KBM-7 (cell line): ENCODE data around the gene EYA3.
A peak's percentile ranks its signal among the peaks of the same experiment; 100 is the strongest.
"Not testable (repeated sequence)": the region's sequence is repeated elsewhere in the genome, so short reads cannot be mapped to it uniquely, and the experiment has no call there.

Experiments used
- DNase-seq: peaks from one replicate; pipeline ENCODE4 v3.0.0-alpha.2; 2015
- in situ Hi-C: fragments of 300-500 bp; cut with MboI; formaldehyde crosslinking; loops from 2 replicates; pipeline ENCODE4 v1.14.3; 2020; ENCODE audit warnings: low sequenced_read_pairs, low pct_unique_long_range_greater_than_20kb, mixed read lengths

Gene EYA3

GRCh38 chr1:28039341-28039740 is 49.1 kb downstream of the EYA3 start:
- no peak for DNase-seq
- in situ Hi-C loops, result no loop called here

- in situ Hi-C loops, result no loop called here
- no peak for DNase-seq
Measured at GRCh38 chr1:28037946-28038345, 50.5 kb downstream of the EYA3 start.

GRCh38 chr1:28037206-28037605 is 51.2 kb downstream of the EYA3 start:
- in situ Hi-C loops, result no loop called here

GRCh38 chr1:28036431-28036830 is 52.0 kb downstream of the EYA3 start:
- in situ Hi-C loops, result no loop called here
- DNase-seq, result no peak

More at GRCh38 chr1:28037206-28037605, 51.2 kb downstream of the EYA3 start:
- DNase-seq, result no peak

- DNase-seq, result no peak
- in situ Hi-C loops, result no loop called here
Measured at GRCh38 chr1:28035420-28035819, 53.0 kb downstream of the EYA3 start.

- no peak for DNase-seq
- in situ Hi-C loops, result no loop called here
Measured at GRCh38 chr1:28032281-28032680, 56.1 kb downstream of the EYA3 start.

- no peak for DNase-seq
Measured at GRCh38 chr1:28031173-28031572, 57.2 kb downstream of the EYA3 start.

GRCh38 chr1:28028873-28029654 is 59.3 kb downstream of the EYA3 start:
- no peak for DNase-seq
- in situ Hi-C loops, result no loop called here

More at GRCh38 chr1:28031173-28031572, 57.2 kb downstream of the EYA3 start:
- in situ Hi-C loops, result no loop called here

- in situ Hi-C loops, result no loop called here
- DNase-seq, result no peak
Measured at GRCh38 chr1:28027660-28028059, 60.8 kb downstream of the EYA3 start.

- no peak for DNase-seq
- in situ Hi-C loops, result no loop called here
Measured at GRCh38 chr1:28027238-28027637, 61.2 kb downstream of the EYA3 start.

- in situ Hi-C loops, result no loop called here
- no peak for DNase-seq
Measured at GRCh38 chr1:28026329-28026728, 62.1 kb downstream of the EYA3 start.

- in situ Hi-C loops, result no loop called here
- peak; percentile 12 for DNase-seq
Measured at GRCh38 chr1:28021064-28021463, 67.3 kb downstream of the EYA3 start.

GRCh38 chr1:28010969-28011368 is 77.4 kb downstream of the EYA3 start:
- in situ Hi-C loops, result no loop called here
- DNase-seq, result no peak

- in situ Hi-C loops, DNase-seq: not testable (repeated sequence)
Measured at GRCh38 chr1:28003117-28003516, 85.3 kb downstream of the EYA3 start.

- in situ Hi-C loops, result no loop called here
- no peak for DNase-seq
Measured at GRCh38 chr1:28002600-28002999, 85.8 kb downstream of the EYA3 start.

GRCh38 chr1:27999055-27999454 is 89.4 kb downstream of the EYA3 start:
- no peak for DNase-seq
- in situ Hi-C loops, result loop anchor here (25.0 kb wide), 1 partner anchor 137 kb away; the partner anchor contains the start of gene THEMIS2

GRCh38 chr1:27994526-27994925 is 93.9 kb downstream of the EYA3 start:
- in situ Hi-C loops, result loop anchor here (25.0 kb wide), 1 partner anchor 132 kb away; the partner anchor contains the start of gene THEMIS2
- DNase-seq, result not testable (repeated sequence)

- DNase-seq, result peak; percentile 47
- in situ Hi-C loops, result loop anchor here (25.0 kb wide), 1 partner anchor 132 kb away; the partner anchor contains the start of gene THEMIS2
Measured at GRCh38 chr1:27994060-27994459, 94.3 kb downstream of the EYA3 start.

- in situ Hi-C loops, result loop anchor here (25.0 kb wide), 1 partner anchor 131 kb away; the partner anchor contains the start of gene THEMIS2
- DNase-seq, result no peak
Measured at GRCh38 chr1:27993241-27993640, 95.2 kb downstream of the EYA3 start.

GRCh38 chr1:27992276-27992675 is 96.1 kb downstream of the EYA3 start:
- in situ Hi-C loops, result loop anchor here (25.0 kb wide), 1 partner anchor 130 kb away; the partner anchor contains the start of gene THEMIS2
- DNase-seq, result peak; percentile 46
